Common myeloid progenitor, CD34-positive (primary cell): Measurements from ENCODE around the gene PLET1.

ENCODE experiments used
- CTCF ChIA-PET: fragments of 350-600 bp; sonication (Branson Sonifier 250); formaldehyde crosslinking; loops from one replicate; lab custom pipeline; 2021; ENCODE audit warnings: antibody characterized with exemption; lab: Charles Lee
- POLR2A ChIA-PET: fragments of 350-600 bp; sonication (Branson Sonifier 250); formaldehyde crosslinking; loops from one replicate; lab custom pipeline; 2021; ENCODE audit warnings: antibody characterized with exemption; lab: Charles Lee
- DNase-seq, 3 donors: peaks; one replicate each; pipeline versions ENCODE4 v3.0.0 to v3.0.0-alpha.2; 2013
- H3K27ac ChIP-seq, 2 experiments: 1 replicate in 1 of 2; 2 replicates in 1 of 2; pipeline ENCODE4 v1.7.0; 2013; ENCODE audit warnings: inconsistent platforms in 2 of 2, low read length in 2 of 2, mild to moderate bottlenecking in 2 of 2, low read depth in 1 of 2, moderate library complexity in 1 of 2; ENCODE audit not compliant: severe bottlenecking in 2 of 2, insufficient read depth in 1 of 2, poor library complexity in 1 of 2
- H3K27me3 ChIP-seq, 5 experiments: replicated peaks in 2 of 5; 1 replicate in 3 of 5; 2 replicates in 2 of 5; pipeline versions ENCODE4 v1.6.1 to v1.7.0; 2013; ENCODE audit warnings: low read length in 4 of 5, mild to moderate bottlenecking in 2 of 5, moderate library complexity in 2 of 5, inconsistent platforms in 1 of 5; ENCODE audit not compliant: insufficient read depth in 5 of 5, control insufficient read depth in 4 of 5
- H3K36me3 ChIP-seq, 4 experiments: 1 replicate in 2 of 4; 2 replicates in 2 of 4; pipeline versions ENCODE4 v1.6.1 to v1.7.0; 2013; ENCODE audit warnings: low read length in 3 of 4, control low read depth in 1 of 4, mild to moderate bottlenecking in 1 of 4; ENCODE audit not compliant: control insufficient read depth in 4 of 4, insufficient read depth in 4 of 4
- H3K4me1 ChIP-seq, 4 experiments: 1 replicate in 3 of 4; 2 replicates in 1 of 4; pipeline versions ENCODE4 v1.6.1 to v1.7.1; 2013; ENCODE audit warnings: low read length in 3 of 4, mild to moderate bottlenecking in 3 of 4, control low read depth in 1 of 4, inconsistent platforms in 1 of 4, moderate library complexity in 1 of 4; ENCODE audit not compliant: control insufficient read depth in 4 of 4, insufficient read depth in 4 of 4; ENCODE audit errors: control extremely low read depth in 1 of 4
- H3K4me3 ChIP-seq, 7 experiments: 1 replicate in 4 of 7; 2 replicates in 3 of 7; pipeline versions ENCODE4 v1.5.1 to v1.7.0; 2013; ENCODE audit warnings: mild to moderate bottlenecking in 7 of 7, low read length in 6 of 7, moderate library complexity in 6 of 7, inconsistent platforms in 2 of 7, low read depth in 2 of 7, control low read depth in 1 of 7; ENCODE audit not compliant: insufficient read depth in 4 of 7, control insufficient read depth in 1 of 7; ENCODE audit errors: extremely low read depth in 1 of 7
- H3K9me3 ChIP-seq, 5 experiments: 1 replicate in 4 of 5; 2 replicates in 1 of 5; pipeline versions ENCODE4 v1.6.1 to v1.7.1; 2013; ENCODE audit warnings: low read length in 4 of 5, mild to moderate bottlenecking in 2 of 5, inconsistent platforms in 1 of 5, low read depth in 1 of 5, moderate library complexity in 1 of 5; ENCODE audit not compliant: control insufficient read depth in 4 of 5, insufficient read depth in 2 of 5; ENCODE audit errors: control extremely low read depth in 1 of 5
- WGBS: methylation state at CpG from one replicate; pipeline ENCODE4 v1.1.5; 2013; ENCODE audit not compliant: insufficient coverage; 5-methylcytosine and 5-hydroxymethylcytosine counted together

Gene PLET1

GRCh38 chr11:112268406-112268805 lies 7.7 kb upstream of the PLET1 start:
- ChIA-PET POLR2A (no interaction called here), CTCF (interaction anchor here (5.3 kb wide), 1 partner anchor 13 kb away, joined by 39 read pairs; no protein-coding TSS in a partner anchor)
- H3K4me1 ChIP-seq, result no peaks in the 10 kb centered on the region
- no peak overlapping the region for H3K27ac ChIP-seq
- H3K36me3 ChIP-seq, result no peaks in the 10 kb centered on the region
- H3K27me3 ChIP-seq, result no peaks in the 10 kb centered on the region
- H3K9me3 ChIP-seq, result no peaks in the 10 kb centered on the region
- no peak overlapping the region for H3K4me3 ChIP-seq
- no peak for DNase-seq
- 93% methylated on average over 3 of the region's 5 CpGs for WGBS

GRCh38 chr11:112267188-112267591 lies 6.5 kb upstream of the PLET1 start:
- no peak overlapping the region for H3K4me3 ChIP-seq
- H3K4me1 ChIP-seq, result no peaks in the 10 kb centered on the region
- peaks cover 0 to 1% (median 0%) of the 10 kb centered on the region in 5 experiments for H3K9me3 ChIP-seq
- H3K27me3 ChIP-seq, result no peaks in the 10 kb centered on the region
- POLR2A ChIA-PET, result no interaction called here
- WGBS, result 90% methylated on average over 5 of the region's 5 CpGs
- no peaks in the 10 kb centered on the region for H3K36me3 ChIP-seq
- CTCF ChIA-PET, result interaction anchor here (0.7 to 1.5 kb wide), 2 partner anchors 15 to 44 kb away, joined by 3 read pairs; no protein-coding TSS in a partner anchor
- DNase-seq, result no peak
- no peak overlapping the region for H3K27ac ChIP-seq

- DNase-seq, result no peak
- Histone ChIP-seq H3K9me3 (peaks cover 0 to 1% (median 0%) of the 10 kb centered on the region in 5 experiments), H3K4me3 (no peak overlapping the region), H3K36me3 (no peaks in the 10 kb centered on the region), H3K27me3 (no peaks in the 10 kb centered on the region), H3K27ac (no peak overlapping the region), H3K4me1 (no peaks in the 10 kb centered on the region)
- ChIA-PET POLR2A (no interaction called here), CTCF (interaction anchor here (0.9 to 1.5 kb wide), 2 partner anchors 14 to 15 kb away, joined by 3 read pairs; no protein-coding TSS in a partner anchor)
- WGBS, result 100% methylated on average over 2 of the region's 3 CpGs
These were observed 5.7 kb upstream of the PLET1 start for GRCh38 chr11:112266410-112266778.

GRCh38 chr11:112265659-112266409 lies 5.2 kb upstream of the PLET1 start:
- Histone ChIP-seq H3K27me3 (no peaks in the 10 kb centered on the region), H3K4me1 (no peaks in the 10 kb centered on the region), H3K4me3 (no peak overlapping the region), H3K9me3 (peaks cover 0 to 1% (median 0%) of the 10 kb centered on the region in 5 experiments), H3K27ac (no peak overlapping the region), H3K36me3 (no peaks in the 10 kb centered on the region)
- no peak for DNase-seq
- ChIA-PET POLR2A (no interaction called here), CTCF (interaction anchor here (0.9 kb wide), 2 partner anchors 15 to 22 kb away, joined by 3 read pairs; no protein-coding TSS in a partner anchor)
- 67% methylated on average over 3 of the region's 11 CpGs for WGBS

- CTCF ChIA-PET, result interaction anchor here (1.2 kb wide), 1 partner anchor 1034 kb away, joined by 3 read pairs; no protein-coding TSS in a partner anchor
- Histone ChIP-seq H3K27me3 (no peaks in the 10 kb centered on the region), H3K4me3 (peak overlapping the region in 2 of 7 experiments; percentile 7 to 37), H3K4me1 (peaks cover 0 to 12% (median 3%) of the 10 kb centered on the region in 4 experiments), H3K27ac (no peak overlapping the region), H3K36me3 (no peaks in the 10 kb centered on the region), H3K9me3 (no peaks in the 10 kb centered on the region)
- POLR2A ChIA-PET, result no interaction called here
- peak; percentile 28 to 40 (median 29) for DNase-seq
- 20% methylated on average over 15 of the region's 15 CpGs for WGBS
These were observed 5.5 kb downstream of the PLET1 start for GRCh38 chr11:112255067-112255720.

GRCh38 chr11:112253605-112254242 lies 6.9 kb downstream of the PLET1 start:
- Histone ChIP-seq H3K27ac (no peak overlapping the region), H3K36me3 (no peaks in the 10 kb centered on the region), H3K27me3 (no peaks in the 10 kb centered on the region), H3K4me1 (peaks cover 0 to 12% (median 3%) of the 10 kb centered on the region in 4 experiments), H3K4me3 (no peak overlapping the region), H3K9me3 (no peaks in the 10 kb centered on the region)
- ChIA-PET POLR2A (no interaction called here), CTCF (no interaction called here)
- 100% methylated on average over 2 of the region's 3 CpGs for WGBS
- DNase-seq, result no peak
